ENCODE measurements around the gene LINC00237. TPM values are rescaled to one million over a fixed set of nuclear protein-coding genes. Genes with fewer than 3 reads are reported as not detected.

The LINC00237 gene
- total RNA-seq, 1 donor from 2014 or later: not detected

DNA sequence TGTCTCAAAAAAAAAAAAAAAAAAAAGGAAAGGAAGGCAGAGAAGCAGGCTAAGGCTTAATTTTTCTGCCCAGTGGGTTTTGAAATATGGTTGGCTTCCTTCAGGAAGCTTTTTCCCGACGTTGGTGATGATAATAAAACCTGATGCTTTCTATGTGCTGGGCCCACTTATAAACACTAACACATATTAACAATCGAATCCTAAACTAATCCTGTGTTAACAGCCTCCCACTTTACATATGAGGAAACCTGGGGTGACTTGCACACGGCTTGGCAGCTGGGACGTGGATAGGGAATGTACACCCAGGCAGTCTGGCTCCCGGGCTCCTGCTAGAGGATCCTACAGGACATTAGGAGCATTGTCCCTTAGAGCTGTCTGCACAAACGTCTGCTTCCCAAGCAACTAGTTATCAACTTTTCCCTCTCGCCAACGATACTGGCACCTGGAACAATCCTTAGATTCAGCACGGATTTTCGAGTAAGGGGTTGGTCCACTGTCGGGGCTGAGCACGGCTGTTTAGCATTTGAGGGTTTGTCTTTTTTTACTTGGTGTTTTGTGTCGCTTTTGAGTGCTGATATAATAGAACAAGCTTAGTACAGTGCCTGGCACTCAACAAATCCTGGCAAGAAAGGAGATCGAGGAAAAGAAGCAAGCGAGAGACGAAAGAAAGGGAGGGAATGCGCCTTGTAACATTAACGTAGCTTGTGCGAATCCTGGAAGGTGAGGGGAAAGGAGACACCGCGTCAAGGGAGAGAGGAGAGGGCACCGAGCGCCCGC is 19.1 kb upstream of the LINC00237 start:
- DNase-seq: no peak

DNA sequence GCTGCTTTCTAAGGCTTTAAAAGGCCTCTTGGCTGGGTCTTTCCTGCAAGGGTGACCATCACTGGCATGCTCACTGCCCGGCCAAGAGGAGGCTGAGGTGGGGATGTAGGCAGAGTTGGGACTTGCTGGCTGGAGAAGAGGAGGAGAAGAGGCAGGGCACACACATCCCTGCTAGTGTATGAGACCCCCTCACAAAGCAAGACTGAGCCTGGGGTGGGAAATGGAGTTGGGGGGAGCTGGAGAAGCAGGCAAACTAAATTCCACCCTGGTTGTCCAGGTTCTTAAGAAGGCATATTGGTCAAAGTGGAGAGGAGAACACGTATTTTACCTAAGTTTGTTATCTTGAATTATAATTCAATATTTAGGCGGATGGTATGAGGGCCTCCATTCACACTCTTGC is 18.0 kb upstream of the LINC00237 start:
- no peak for DNase-seq

DNA sequence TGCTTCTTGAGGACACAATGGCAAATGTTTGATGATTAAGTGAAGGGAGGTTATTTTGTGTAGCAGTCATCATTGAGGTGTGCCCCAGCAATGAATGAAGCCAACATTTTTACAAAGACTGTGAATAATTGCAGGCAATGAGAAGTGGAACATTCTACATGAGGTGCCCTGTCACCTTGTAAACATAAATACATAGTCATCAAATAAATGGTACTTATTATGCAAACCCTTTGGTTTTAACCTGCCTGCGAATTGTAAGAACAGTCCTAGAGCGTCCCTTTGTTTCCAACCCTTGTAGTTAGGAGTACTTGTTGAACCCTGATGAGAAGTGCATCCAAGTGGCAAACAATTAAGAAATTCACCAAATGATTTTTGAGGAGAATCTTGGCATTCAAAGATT is 12.6 kb upstream of the LINC00237 start:
- no peak for DNase-seq

DNA sequence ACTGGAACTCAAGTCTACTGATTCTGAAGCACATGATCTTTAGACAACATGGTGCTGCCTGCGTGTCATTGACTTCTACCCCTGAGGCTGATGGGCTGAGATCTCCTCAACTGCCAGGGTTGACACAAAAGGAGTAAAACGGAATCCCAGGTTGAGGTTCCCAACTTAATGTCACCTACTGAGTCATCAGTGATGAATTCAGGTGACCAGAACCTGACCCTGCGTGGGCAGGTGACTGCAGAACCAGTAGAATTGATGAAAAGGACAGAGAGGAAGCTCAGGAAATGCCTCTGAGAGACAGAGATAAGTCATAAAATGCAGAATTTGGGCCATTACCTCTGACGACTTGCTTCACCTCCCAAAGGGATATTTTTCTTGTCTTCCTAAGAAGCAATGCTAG is 12.0 kb upstream of the LINC00237 start:
- no peak for DNase-seq

DNA sequence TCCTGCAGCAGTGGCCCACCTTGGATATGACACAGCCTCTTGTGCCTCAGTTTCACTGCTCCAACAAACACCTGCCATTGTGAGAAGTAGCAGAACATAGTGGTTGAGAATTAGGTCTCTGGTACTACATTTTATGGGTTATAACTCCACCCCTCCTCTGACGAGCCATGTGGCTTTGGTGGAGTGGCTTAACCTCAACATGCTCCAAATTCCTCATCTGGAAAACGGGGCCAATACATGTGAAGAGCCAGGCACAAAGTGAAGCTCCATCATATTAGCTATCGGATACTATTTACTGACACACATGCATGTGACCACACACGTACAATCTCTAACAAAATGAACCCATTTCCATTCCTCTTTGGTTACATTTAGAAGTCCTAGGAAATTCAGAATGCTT is 11.4 kb upstream of the LINC00237 start:
- no peak for DNase-seq

DNA sequence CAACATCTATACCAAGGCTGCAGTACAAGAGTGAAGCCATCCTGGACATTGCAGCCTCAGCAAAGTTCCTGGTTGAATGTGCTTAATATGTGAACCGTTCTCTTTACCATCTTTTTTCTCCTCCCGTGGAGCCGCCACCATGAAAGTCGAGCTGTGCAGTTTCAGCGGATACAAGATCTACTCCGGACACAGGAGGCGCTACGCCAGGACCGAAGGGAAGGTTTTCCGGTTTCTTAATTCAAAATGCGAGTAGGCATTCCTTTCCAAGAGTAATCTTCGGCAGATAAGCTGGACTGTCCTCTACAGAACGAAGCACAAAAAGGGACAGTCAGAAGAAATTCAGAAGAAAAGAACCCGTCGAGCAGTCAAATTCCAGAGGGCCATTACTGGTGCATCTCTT is 8.4 kb upstream of the LINC00237 start:
- no peak for DNase-seq

DNA sequence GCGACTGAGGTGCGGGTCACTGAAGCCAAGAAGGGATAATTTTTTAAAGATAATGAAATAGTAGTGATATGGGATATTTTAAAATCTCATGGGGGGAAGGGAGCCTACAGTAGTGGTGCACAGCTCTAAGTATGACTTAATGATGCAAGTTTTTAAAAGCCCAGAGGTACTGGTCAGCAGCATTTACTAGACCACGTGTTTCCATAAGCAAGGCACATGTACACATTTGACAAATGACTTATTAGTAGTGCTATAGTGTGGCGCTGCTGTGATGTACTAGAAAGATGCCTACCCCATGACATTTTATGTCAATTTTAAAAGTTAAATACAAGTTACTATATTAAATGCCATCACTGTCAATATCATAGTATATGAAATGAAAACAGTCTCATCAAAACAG is 7.5 kb upstream of the LINC00237 start:
- no peak for DNase-seq

DNA sequence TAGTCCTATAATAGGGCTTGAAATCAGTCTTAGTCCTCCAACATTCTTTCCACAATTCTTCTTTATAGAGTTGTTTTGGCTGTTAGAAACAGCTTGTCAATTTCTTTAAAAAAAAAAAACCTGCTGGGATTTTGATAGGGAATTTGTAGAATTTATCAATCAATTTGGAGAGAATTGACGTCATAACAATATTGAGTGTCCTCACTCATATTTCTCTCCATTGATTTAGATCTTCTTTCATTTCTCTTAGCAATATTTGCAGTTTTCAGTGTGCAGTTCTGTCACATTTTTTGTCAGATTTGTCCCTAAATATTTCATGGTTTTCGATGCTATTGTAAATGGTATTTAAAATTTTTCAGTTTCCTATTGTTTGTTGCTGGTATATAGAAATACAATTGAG is 5.3 kb upstream of the LINC00237 start:
- no peak for DNase-seq

DNA sequence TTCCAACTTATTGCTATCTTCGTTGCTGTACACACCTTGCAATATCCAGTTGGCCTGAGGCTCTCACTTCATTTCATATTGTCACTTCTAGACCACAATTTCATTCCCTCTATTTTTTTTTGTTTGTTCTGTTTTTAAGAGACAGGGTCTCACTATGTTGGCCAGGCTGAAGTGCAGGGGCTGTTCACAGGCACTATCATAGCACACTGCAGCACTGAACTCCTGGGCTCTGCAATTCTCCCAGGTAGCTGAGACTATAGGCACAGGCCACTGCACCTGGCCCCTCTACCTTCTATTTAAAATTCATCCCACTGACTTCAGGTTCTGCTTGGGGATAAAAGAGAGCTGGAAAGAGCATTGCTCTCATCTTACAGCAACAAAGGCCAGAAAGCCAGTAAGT is 4.7 kb upstream of the LINC00237 start:
- no peak for DNase-seq

DNA sequence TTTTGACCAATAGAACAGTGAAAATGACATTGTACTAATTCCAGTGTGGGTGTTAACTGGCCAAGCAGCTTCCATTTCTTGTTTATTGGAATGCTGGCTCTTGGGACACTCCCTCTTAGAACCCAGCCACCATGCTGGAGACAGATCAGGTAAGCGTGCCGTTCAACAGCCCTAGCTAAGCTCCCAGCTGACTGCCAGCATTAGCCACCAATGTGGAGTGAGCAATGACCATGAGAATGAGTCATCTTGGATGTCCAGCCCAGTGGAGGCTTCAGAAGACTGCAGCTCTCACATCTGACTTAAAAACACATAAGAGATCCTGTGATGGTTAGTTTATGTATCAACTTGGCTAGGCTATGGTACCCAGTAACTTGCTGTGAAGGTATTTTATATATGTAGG is 3.0 kb upstream of the LINC00237 start:
- DNase-seq: no peak

DNA sequence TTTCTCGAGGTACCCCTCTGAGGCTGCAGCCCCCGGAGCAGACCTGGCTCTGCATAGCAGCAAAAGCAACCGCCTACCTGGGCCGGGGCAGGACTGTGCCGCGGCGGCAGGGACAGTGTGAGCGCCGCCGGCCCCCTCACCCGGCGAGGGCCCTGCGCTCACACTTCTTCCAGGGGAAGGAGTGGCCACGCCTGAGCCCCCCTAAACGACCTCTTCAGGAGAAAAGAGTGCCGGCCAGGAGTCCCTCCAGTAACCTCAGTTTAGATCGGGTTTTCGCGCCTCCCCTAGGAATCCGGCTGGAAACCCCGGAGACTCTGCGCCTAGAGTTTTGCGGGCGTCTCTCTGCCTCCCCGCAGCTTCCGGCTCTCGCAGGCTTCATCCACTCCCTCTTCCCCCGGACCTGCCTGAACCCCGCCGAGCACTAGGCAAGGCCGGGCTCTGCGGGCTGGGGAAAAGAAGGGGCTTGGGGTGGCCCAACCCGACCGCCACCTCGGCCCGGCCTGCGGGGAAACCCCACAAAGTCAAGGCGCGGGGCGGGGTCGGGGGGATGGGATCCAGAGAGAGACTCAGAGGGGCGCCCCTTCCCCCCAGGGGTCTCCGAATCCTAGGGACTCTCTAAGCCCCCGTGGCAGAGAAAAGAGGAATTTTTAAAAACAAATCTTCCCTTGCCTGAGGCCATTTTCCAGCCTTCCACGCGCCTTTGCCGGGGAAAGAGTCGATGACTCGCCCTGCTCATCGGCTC is 558 bp downstream of the LINC00237 start:
- no peak for DNase-seq

DNA sequence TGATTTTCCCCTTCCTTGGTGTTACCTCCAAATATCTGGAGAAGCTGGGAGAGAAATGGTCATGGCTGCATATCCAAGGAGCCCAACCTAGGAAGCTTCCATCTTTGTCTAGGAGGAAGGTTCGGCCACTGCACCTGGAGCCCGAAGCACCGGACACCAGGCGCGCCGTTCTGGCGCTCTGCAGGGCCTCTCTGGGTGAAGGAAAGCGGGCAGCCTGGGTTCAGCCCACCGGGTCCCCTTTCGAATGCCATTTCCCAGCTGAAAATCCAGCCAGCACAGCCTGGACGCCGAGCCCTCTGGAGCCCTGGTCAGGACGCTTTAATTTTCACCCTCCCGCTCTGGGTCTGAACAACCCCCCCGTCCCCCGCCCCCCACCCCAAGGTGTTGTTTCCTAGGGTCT is 1.2 kb downstream of the LINC00237 start:
- no peak for DNase-seq

DNA sequence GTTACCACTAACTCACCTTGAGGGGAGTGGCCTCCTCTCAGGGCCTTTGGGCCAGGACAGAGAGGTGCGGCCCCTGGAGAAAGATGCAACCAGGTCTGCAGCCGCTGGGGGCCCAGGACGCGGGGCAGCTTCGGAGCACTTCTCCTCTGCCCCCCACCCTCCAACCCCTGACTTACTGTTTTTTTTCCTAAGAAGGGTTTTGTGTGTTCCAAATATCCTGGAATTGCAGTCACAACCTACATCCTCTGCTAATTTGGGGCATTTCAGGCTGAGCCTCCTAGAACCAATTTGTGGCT is 1.7 kb downstream of the LINC00237 start:
- no peak for DNase-seq

DNA sequence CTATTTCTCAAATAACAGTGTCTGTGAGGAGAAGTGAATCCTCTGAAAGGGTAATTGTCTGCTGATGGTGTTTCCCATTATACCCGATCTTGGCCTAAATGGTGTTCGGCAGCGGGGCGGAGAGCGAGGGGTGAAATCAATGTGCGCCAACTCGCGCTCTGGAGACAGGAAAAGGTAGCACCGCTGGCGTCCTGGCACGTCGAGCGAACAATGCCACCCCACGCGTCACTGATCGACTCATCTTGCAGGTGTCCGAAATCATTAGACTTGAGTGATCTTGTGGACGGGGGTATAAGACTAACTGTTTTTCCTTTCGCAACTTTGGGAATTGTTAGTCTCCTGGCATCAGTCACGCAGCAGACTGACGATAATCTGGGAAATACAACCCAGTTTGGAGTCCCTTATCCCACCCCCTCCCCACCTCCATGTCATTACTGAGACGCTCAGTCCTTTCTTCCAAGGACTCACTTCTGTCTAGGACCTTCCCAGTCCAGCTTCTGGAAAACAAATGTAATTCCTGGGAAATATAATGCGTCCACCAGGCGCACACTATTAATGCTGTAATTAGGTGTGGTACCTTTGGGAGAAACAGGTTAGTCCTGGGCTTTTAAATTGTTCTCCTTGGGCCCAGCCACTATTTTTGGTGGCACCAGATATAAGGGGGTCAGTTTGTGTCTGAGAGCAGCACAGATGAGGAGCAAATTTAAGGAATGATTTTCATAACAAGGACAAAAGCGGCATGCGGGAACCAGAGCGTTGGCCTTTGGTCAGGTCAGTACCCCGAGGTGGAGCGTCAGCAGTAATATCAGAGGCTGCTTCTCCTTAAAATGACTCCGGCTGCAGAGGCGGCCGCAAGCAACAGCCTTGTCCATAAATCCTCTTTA is 2.3 kb downstream of the LINC00237 start:
- DNase-seq: no peak

DNA sequence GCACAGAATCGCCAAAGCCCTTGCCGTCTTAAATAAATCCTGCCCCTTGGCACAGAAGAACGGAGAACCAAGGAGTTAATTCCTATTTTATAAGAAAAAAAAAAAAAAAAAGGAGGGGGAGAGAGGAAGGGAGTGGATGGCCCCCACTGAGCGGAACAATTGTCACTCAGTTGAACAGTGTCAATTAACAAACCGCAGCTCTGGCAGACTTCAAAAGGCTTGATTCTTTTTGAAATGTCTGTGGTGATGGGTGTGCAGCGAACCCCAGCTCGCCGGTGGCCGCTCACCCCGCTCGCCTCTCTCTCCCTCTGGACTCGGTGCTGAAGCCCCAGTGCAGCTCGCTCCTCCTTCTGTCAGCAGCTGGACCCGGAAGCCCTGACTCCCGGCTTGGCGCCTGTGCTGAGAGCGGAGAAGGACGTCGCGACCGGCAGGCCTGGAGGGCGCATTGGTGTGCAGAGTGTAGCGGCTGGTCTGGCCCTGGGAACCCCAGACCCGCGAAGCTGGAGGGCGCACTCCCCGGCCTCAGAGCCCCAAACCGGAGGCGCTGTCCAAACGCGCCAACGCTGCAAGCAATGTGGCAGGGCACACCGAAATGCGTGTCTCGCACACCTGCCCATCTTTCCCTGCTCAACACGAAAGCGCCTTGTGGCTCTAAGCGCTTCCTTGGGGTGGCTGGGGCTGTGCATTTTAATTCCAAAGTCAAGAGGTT is 3.4 kb downstream of the LINC00237 start:
- DNase-seq: no peak

DNA sequence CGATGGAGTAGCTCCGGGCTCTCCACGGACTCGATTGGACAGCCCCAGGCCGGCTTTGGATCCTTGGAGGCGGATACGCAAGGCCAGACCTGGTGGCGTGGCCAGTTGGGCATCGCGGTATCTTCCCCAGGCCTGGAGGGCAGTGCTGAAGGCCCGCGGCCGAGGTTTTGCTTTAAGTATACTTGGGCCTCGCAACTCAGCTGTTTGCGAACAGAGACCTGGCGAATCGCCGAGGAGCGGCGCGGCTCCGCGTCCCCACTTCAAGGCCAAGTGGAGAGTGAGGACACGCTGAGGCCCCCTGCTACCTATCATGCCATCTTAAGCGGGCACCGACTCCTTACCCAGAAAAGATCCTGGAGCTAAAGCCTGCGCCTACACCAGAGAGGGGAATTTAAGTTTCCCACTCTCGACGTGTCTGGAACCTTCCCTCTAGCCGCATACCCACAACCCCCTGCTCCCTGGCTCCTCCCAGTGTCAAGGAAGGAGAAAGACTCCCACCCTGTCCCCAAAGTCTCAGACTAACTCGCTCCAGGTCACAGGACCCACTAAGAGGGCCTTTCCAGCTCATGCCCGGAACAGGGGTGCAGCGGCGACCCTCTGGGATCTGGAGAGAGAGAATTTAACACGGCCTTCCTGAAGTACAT is 4.1 kb downstream of the LINC00237 start:
- no peak for DNase-seq

DNA sequence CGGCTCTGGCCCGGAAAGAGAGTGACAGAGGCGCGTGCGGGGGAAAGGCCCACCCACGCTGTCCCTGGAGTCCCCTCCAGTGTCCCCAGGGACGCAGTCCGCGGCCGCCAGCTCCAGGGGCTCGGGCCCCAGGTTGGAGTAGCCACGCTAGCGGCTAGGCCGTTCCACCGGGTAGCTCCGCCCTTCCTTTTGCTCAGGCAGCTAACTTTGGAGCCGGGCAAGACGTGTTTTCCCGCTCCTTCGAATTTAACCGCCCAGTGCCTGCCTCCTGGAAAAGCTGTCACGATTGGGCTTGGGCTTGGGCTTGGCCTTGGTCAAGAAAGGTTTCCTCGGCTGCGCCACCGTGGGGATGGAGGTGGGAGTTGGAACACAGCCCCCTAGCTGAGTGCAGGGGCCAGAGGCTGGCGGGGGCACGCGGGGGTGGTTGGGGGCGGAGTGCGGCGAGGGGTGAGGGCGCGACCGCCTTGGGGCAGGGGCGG is 4.7 kb downstream of the LINC00237 start:
- DNase-seq: no peak

DNA sequence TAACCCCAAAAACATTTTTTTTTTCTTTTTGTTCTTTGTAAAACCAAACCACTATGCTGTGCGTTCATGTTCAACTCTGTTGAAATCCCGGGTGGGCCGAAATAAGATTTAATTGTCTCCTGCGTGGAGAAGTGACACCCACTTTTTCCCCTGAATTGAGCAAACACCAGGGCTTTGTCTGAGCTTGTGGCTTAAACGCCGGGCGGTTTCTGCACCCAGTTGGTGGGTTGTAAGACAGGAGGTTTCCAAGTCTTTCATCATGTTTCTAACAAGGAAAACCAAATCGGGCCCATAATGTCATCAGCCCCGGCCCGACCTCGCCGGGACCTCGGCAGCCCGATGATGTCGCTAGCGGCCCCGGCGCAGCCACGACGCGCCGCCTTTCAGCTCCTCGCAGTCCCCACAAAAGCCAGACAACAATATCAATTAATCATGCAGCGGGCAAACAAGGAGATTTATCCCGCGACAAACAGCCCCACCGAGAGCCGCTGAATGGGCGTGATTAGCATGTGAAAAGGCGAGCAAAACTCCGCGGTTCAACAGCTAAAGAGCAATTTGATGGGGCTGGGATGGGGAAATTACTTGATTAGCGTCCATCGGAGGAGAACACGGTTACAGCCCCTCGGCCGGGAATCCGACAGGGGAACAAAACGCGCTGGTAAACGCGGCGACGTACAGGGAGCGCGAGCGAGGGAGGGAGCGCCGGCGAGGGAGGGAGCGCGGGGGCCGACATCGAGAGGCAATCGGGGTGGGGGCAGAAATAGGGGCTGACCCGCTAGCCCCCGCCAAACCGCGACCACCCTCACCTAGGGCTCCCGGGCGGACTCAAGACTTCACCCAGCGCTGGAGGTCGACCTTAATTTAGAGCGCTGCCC is 5.3 kb downstream of the LINC00237 start:
- DNase-seq: no peak

DNA sequence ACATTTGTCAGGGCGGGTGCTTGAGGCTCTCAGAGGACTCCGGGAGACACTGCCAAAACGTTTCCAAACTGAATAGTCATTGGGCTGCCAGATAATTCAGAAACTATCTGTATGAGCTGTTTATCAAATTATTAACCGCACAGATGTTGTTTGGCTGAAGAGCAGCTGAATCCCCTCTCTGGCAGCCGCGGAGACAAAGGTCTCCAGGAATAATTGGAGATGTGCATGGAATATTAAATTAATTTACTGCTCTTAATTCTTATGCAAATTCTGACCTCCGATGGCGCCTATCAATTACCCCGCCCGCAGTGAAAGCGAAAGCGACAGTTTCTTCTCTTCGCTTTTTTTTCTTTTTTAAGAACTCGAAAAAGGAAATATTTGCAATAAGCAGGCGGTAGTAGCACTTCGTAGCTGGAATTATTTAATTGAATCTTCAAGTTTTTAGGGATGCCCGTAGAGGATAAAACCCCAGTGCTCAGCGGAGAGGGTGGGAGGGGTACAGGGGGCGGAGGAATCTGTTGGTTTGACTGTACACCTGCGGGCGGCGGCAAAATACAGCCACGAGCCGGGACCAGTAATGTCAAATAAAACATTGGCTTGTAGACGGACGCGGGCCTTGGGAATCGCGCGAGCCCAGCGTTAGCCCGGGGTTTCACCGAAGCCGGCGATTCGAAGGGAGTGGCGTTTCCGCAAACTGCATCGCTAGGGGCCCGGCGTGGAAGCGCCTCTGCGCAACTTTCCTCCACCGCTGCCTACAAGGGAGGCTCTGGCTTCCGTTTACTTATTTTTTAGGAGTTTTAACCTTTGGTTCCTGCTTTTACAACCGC is 6.2 kb downstream of the LINC00237 start:
- no peak for DNase-seq
